ENCODE data around the gene CFAP68.

CFAP68 gene

DNA sequence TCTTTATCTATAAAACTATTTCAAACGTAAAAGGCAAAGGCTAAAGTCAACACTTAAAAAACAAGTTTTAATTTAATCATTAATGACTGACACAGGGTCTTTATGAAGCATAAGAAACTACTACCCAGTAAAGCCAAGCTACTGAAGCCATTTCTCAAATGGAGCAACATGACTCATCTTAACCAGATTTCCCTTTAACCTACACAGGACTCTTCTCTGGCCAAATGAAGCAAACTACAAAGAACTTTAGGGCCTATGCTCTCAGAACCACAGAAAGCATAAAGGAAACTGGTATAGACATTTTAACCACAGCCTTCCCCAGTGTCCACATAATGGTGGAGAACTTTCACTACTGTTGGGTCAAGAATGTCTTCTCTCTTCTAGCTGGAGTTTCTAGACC, 42.6 kb upstream of the CFAP68 start (continued):
- TF ChIP-seq ZBTB1 (tag by site-specific recombination; IDR thresholded peaks at IDR 0.05), result no peak
- no peak for TF ChIP-seq ZNF530 (tag by site-specific recombination; IDR thresholded peaks at IDR 0.05; ENCODE audit: low read depth)
- TF ChIP-seq ZBTB7A (tag by site-specific recombination; IDR thresholded peaks at IDR 0.05; ENCODE audit: low read depth), result no peak
- TF ChIP-seq, protein P1, sequence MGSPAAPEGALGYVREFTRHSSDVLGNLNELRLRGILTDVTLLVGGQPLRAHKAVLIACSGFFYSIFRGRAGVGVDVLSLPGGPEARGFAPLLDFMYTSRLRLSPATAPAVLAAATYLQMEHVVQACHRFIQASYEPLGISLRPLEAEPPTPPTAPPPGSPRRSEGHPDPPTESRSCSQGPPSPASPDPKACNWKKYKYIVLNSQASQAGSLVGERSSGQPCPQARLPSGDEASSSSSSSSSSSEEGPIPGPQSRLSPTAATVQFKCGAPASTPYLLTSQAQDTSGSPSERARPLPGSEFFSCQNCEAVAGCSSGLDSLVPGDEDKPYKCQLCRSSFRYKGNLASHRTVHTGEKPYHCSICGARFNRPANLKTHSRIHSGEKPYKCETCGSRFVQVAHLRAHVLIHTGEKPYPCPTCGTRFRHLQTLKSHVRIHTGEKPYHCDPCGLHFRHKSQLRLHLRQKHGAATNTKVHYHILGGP (tag by site-specific recombination; IDR thresholded peaks at IDR 0.05), result no peak
- TF ChIP-seq ZNF391 (tag by site-specific recombination; IDR thresholded peaks at IDR 0.05; ENCODE audit: borderline replicate concordance, low read depth), result no peak
- TF ChIP-seq, protein P2, sequence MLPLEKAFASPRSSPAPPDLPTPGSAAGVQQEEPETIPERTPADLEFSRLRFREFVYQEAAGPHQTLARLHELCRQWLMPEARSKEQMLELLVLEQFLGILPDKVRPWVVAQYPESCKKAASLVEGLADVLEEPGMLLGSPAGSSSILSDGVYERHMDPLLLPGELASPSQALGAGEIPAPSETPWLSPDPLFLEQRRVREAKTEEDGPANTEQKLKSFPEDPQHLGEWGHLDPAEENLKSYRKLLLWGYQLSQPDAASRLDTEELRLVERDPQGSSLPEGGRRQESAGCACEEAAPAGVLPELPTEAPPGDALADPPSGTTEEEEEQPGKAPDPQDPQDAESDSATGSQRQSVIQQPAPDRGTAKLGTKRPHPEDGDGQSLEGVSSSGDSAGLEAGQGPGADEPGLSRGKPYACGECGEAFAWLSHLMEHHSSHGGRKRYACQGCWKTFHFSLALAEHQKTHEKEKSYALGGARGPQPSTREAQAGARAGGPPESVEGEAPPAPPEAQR (tag by site-specific recombination; IDR thresholded peaks at IDR 0.05), result no peak
- TF ChIP-seq, protein P3, sequence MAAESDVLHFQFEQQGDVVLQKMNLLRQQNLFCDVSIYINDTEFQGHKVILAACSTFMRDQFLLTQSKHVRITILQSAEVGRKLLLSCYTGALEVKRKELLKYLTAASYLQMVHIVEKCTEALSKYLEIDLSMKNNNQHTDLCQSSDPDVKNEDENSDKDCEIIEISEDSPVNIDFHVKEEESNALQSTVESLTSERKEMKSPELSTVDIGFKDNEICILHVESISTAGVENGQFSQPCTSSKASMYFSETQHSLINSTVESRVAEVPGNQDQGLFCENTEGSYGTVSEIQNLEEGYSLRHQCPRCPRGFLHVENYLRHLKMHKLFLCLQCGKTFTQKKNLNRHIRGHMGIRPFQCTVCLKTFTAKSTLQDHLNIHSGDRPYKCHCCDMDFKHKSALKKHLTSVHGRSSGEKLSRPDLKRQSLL (tag by site-specific recombination; IDR thresholded peaks at IDR 0.05), result no peak
- no peak for TF ChIP-seq ZNF155 (tag by site-specific recombination; IDR thresholded peaks at IDR 0.05)
- no peak for TF ChIP-seq SP3 (tag by site-specific recombination; IDR thresholded peaks at IDR 0.05)
- TF ChIP-seq ZNF274 (IDR thresholded peaks at IDR 0.05; ENCODE audit: low read length), result no peak
- no peak for TF ChIP-seq ZNF274 (tag by site-specific recombination; IDR thresholded peaks at IDR 0.05; ENCODE audit: borderline replicate concordance)
- no peak for TF ChIP-seq YY1 (tag by site-specific recombination; IDR thresholded peaks at IDR 0.05)

DNA sequence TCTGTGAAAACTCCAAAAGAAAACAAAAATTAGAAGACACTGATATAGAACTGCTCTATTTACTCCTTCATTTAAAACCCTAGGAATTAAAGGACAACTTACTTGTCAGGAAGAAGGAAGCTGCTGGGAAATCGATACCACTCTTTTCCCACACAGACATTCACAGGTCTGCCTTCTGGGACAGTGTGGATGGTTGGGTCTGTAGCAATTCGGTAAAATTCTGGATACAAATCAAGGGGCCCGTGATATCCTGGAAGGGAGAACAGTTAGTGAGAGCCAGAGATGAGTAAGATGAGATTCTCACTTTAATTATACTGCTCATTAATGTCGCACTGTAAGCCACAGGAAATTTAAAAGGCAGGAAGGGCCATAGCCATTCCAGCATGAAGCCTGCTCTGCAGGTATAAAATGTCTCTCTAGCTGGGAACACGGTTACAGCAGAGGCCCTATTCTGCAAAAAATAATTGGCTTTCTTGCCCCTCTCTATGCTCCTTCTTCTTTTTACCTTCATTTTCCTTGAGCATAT, 41.9 kb upstream of the CFAP68 start:
- H3K4me3 ChIP-seq (ENCODE audit: low read depth, low read length), result no peak overlapping the region
- H3K4me1 ChIP-seq (ENCODE audit: control insufficient read depth, insufficient read depth, low read length), result no peaks in the 10 kb centered on the region
- H3K9me3 ChIP-seq (ENCODE audit: control insufficient read depth, insufficient read depth, low read depth, low read length), result no peaks in the 10 kb centered on the region
- TF ChIP-seq ZNF610 (tag by site-specific recombination; IDR thresholded peaks at IDR 0.05; ENCODE audit: borderline replicate concordance) (no peak), ZNF350 (tag by site-specific recombination; IDR thresholded peaks at IDR 0.05) (no peak), ZNF791 (tag by site-specific recombination; IDR thresholded peaks at IDR 0.05) (no peak)
- TF ChIP-seq, protein P4, sequence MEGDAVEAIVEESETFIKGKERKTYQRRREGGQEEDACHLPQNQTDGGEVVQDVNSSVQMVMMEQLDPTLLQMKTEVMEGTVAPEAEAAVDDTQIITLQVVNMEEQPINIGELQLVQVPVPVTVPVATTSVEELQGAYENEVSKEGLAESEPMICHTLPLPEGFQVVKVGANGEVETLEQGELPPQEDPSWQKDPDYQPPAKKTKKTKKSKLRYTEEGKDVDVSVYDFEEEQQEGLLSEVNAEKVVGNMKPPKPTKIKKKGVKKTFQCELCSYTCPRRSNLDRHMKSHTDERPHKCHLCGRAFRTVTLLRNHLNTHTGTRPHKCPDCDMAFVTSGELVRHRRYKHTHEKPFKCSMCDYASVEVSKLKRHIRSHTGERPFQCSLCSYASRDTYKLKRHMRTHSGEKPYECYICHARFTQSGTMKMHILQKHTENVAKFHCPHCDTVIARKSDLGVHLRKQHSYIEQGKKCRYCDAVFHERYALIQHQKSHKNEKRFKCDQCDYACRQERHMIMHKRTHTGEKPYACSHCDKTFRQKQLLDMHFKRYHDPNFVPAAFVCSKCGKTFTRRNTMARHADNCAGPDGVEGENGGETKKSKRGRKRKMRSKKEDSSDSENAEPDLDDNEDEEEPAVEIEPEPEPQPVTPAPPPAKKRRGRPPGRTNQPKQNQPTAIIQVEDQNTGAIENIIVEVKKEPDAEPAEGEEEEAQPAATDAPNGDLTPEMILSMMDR (tag by site-specific recombination; IDR thresholded peaks at IDR 0.05), result no peak
- TF ChIP-seq, protein P5, sequence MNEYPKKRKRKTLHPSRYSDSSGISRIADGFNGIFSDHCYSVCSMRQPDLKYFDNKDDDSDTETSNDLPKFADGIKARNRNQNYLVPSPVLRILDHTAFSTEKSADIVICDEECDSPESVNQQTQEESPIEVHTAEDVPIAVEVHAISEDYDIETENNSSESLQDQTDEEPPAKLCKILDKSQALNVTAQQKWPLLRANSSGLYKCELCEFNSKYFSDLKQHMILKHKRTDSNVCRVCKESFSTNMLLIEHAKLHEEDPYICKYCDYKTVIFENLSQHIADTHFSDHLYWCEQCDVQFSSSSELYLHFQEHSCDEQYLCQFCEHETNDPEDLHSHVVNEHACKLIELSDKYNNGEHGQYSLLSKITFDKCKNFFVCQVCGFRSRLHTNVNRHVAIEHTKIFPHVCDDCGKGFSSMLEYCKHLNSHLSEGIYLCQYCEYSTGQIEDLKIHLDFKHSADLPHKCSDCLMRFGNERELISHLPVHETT (tag by site-specific recombination; IDR thresholded peaks at IDR 0.05), result no peak
- no peak overlapping the region for H3K27ac ChIP-seq (ENCODE audit: extremely low read depth, low read depth, low read length)
- CTCF ChIA-PET, result no interaction called here
- POLR2A ChIA-PET, result no interaction called here
- H3K36me3 ChIP-seq (ENCODE audit: control insufficient read depth in 2 of 2, insufficient read depth in 1 of 2, low read length in 2 of 2), result peaks cover 0 to 36% of the 10 kb centered on the region in 2 experiments; a peak in 2 of 3 replicates
